Ascending aorta (tissue), 2 donors: ENCODE results near the gene IPO4. TPM values are rescaled to one million over a fixed set of nuclear protein-coding genes. Genes with fewer than 3 reads are reported as not detected.

ENCODE experiments used
- DNase-seq, 2 donors: peaks; one replicate each; pipeline ENCODE4 v3.0.0-alpha.2; 2019; ENCODE audit warnings: low spot score in 2 of 2
- H3K27ac ChIP-seq, 2 donors: fragments of 200-600 bp; sonication (generic); one replicate each; pipeline ENCODE4 v1.5.1; 2016 to 2017; ENCODE audit warnings: mild to moderate bottlenecking in 1 of 2
- H3K27me3 ChIP-seq: fragments of 200-600 bp; sonication (generic); one replicate; pipeline ENCODE4 v1.5.1; 2017
- H3K36me3 ChIP-seq, 2 donors: fragments of 200-600 bp; sonication (generic); one replicate each; pipeline ENCODE4 v1.5.1; 2016
- H3K4me1 ChIP-seq, 2 donors: fragments of 200-600 bp; sonication (generic); one replicate each; pipeline ENCODE4 v1.5.1; 2016 to 2017; ENCODE audit warnings: mild to moderate bottlenecking in 1 of 2
- H3K4me3 ChIP-seq, 2 donors: fragments of 200-600 bp; sonication (generic); one replicate each; pipeline ENCODE4 v1.5.1; 2016 to 2017; ENCODE audit warnings: mild to moderate bottlenecking in 1 of 2
- H3K9me3 ChIP-seq, 2 donors: fragments of 200-600 bp; sonication (generic); one replicate each; pipeline ENCODE4 v1.5.1; 2016
- CTCF ChIP-seq, 3 experiments: fragments of 200-600 bp in 2 of 3; fragments of 450-650 bp in 1 of 3; sonication (generic) in 2 of 3; IDR thresholded peaks; one replicate each; pipeline ENCODE4 v1.5.1; 2016 to 2019; ENCODE audit warnings: antibody characterized with exemption in 3 of 3, mild to moderate bottlenecking in 1 of 3, moderate library complexity in 1 of 3
- intact Hi-C: fragments of 100-400 bp; cut with DNase I; formaldehyde crosslinking; loops from one replicate; pipeline ENCODE4 v1.15.1; 2023
- total RNA-seq: library from RNA; depleted of rRNA; stranded (reverse); fragments of >200 nt; gene quantifications from one replicate; pipeline ENCODE4 v1.1.0, GENCODE V29; 2016

IPO4 gene
- total RNA-seq, 1 donor from 2014 or later = 140 TPM

- Histone ChIP-seq H3K27ac (no peak overlapping the region), H3K9me3 (no peaks in the 10 kb centered on the region), H3K27me3 (no peaks in the 10 kb centered on the region), H3K4me1 (peaks cover under 1 to 7% of the 10 kb centered on the region in 2 donors), H3K36me3 (no peaks in the 10 kb centered on the region), H3K4me3 (no peak overlapping the region)
- TF ChIP-seq CTCF (IDR thresholded peaks at IDR 0.05) = no peak
- intact Hi-C loops = no loop called here
- no peak for DNase-seq
These were observed 57.1 kb downstream of the IPO4 start for GRCh38 chr14:24131549-24131966.

GRCh38 chr14:24130717-24131548 lies 57.7 kb downstream of the IPO4 start:
- intact Hi-C loops = no loop called here
- DNase-seq = no peak
- Histone ChIP-seq H3K4me3 (no peak overlapping the region), H3K36me3 (no peaks in the 10 kb centered on the region), H3K9me3 (no peaks in the 10 kb centered on the region), H3K4me1 (peaks cover 0 to 4% of the 10 kb centered on the region in 2 donors), H3K27ac (no peak overlapping the region), H3K27me3 (no peaks in the 10 kb centered on the region)
- no peak for TF ChIP-seq CTCF (IDR thresholded peaks at IDR 0.05)

GRCh38 chr14:24130380-24130716 lies 58.3 kb downstream of the IPO4 start, which contains the start of gene FITM1:
Gene FITM1, plus strand, starts transcription at chr14:24130659. Its CDS starts 905 bp downstream, at chr14:24131564.
- intact Hi-C loops = no loop called here
- H3K27ac ChIP-seq = no peak within 1 kb of the TSS
- DNase-seq = no peak

More at GRCh38 chr14:24130380-24130716, 58.3 kb downstream of the IPO4 start, which contains the start of gene FITM1:
- peaks cover 0 to under 1% of the 10 kb centered on the region in 2 donors for H3K4me1 ChIP-seq
- H3K36me3 ChIP-seq = no peaks in the 10 kb centered on the region
- H3K27me3 ChIP-seq = no peaks in the 10 kb centered on the region
- H3K4me3 ChIP-seq = no peak within 1 kb of the TSS
- no peak for TF ChIP-seq CTCF (IDR thresholded peaks at IDR 0.05)
- no peaks in the 10 kb centered on the region for H3K9me3 ChIP-seq

Other genes with a start within 250 kb of the IPO4 start
- 9.8 TPM for gene DHRS4, start 235.0 kb downstream of the IPO4 start, total RNA-seq
- 31.5 TPM for gene DHRS4L2, start 199.9 kb downstream of the IPO4 start, total RNA-seq
- gene CARMIL3, start 136.8 kb downstream of the IPO4 start, total RNA-seq = not detected
- not detected for gene CPNE6, start 117.3 kb downstream of the IPO4 start, total RNA-seq
- 26.1 TPM for gene PCK2, start 94.5 kb downstream of the IPO4 start, total RNA-seq
- 52.3 TPM for gene DCAF11, start 74.0 kb downstream of the IPO4 start, total RNA-seq
- not detected for gene NRL, start 73.9 kb downstream of the IPO4 start, total RNA-seq
- gene FITM1, start 58.2 kb downstream of the IPO4 start, total RNA-seq = not detected
- gene PSME1, start 52.6 kb downstream of the IPO4 start, total RNA-seq = 55.5 TPM
- 3.4 TPM for gene EMC9, start 47.2 kb downstream of the IPO4 start, total RNA-seq
- 100 TPM for gene PSME2, start 42.2 kb downstream of the IPO4 start, total RNA-seq
- 182 TPM for gene RNF31, start 41.3 kb downstream of the IPO4 start, total RNA-seq
- gene IRF9, start 27.6 kb downstream of the IPO4 start, total RNA-seq = 24.7 TPM
- gene REC8, start 16.7 kb downstream of the IPO4 start, total RNA-seq = 9.6 TPM
- gene TM9SF1, start 6.6 kb upstream of the IPO4 start, total RNA-seq = 86.5 TPM
- gene TSSK4, start 16.9 kb upstream of the IPO4 start, total RNA-seq = not detected
- gene CHMP4A, start 24.7 kb upstream of the IPO4 start, total RNA-seq = 27.0 TPM
- gene MDP1, start 27.2 kb upstream of the IPO4 start, total RNA-seq = 58.8 TPM
- gene NEDD8, start 43.6 kb upstream of the IPO4 start, total RNA-seq = 72.8 TPM
- gene GMPR2, start 44.1 kb upstream of the IPO4 start, total RNA-seq = 37.5 TPM
- 70.0 TPM for gene TINF2, start 53.8 kb upstream of the IPO4 start, total RNA-seq
- 1.7 TPM for gene TGM1, start 74.4 kb upstream of the IPO4 start, total RNA-seq
- gene RABGGTA, start 82.8 kb upstream of the IPO4 start, total RNA-seq = 54.9 TPM
- 100 TPM for gene DHRS1, start 111.0 kb upstream of the IPO4 start, total RNA-seq
- 33.5 TPM for gene NOP9, start 111.0 kb upstream of the IPO4 start, total RNA-seq
- gene CIDEB, start 119.2 kb upstream of the IPO4 start, total RNA-seq = 72.8 TPM
- gene LTB4R2, start 121.3 kb upstream of the IPO4 start, total RNA-seq = 3.0 TPM
- 3.6 TPM for gene LTB4R, start 122.7 kb upstream of the IPO4 start, total RNA-seq
- gene ADCY4, start 146.3 kb upstream of the IPO4 start, total RNA-seq = 143 TPM
- gene RIPK3, start 151.2 kb upstream of the IPO4 start, total RNA-seq = 2.3 TPM
- gene NFATC4, start 179.4 kb upstream of the IPO4 start, total RNA-seq = 58.9 TPM
- 23.1 TPM for gene NYNRIN, start 210.2 kb upstream of the IPO4 start, total RNA-seq
- gene CBLN3, start 240.9 kb upstream of the IPO4 start, total RNA-seq = 2.2 TPM
- 70.4 TPM for gene KHNYN, start 241.1 kb upstream of the IPO4 start, total RNA-seq